Psoas muscle (tissue), 8 donors: ENCODE measurements around the gene KAZN. TPM values are rescaled to one million over a fixed set of nuclear protein-coding genes. Genes with fewer than 3 reads are reported as not detected.

Experiments used
- ATAC-seq, 4 donors: fragments of 200-7000 bp; cut with Tn5 transposase; one replicate each; pipeline ENCODE4 v1.9.1; 2020; ENCODE audit warnings: moderate library complexity in 3 of 4, mild to moderate bottlenecking in 2 of 4
- DNase-seq, 2 donors: peaks; one replicate each; pipeline ENCODE4 v3.0.0-alpha.2; 2020
- H3K27ac ChIP-seq: fragments of 200-600 bp; one replicate; pipeline ENCODE4 v1.8.0; 2022
- H3K27me3 ChIP-seq, 3 donors: fragments of 200-600 bp in 1 of 3; one replicate each; pipeline versions ENCODE4 v1.6.1 to v1.8.0; 2013 to 2022; ENCODE audit warnings: low read length in 2 of 3, mild to moderate bottlenecking in 2 of 3, moderate library complexity in 1 of 3; ENCODE audit not compliant: insufficient read depth in 3 of 3
- H3K36me3 ChIP-seq, 2 donors: fragments of 200-600 bp in 1 of 2; one replicate each; pipeline versions ENCODE4 v1.6.1 to v1.8.0; 2013 to 2022; ENCODE audit warnings: low read depth in 1 of 2, mild to moderate bottlenecking in 1 of 2, moderate library complexity in 1 of 2; ENCODE audit not compliant: insufficient read depth in 1 of 2
- H3K4me1 ChIP-seq: fragments of 200-600 bp; one replicate; pipeline ENCODE4 v1.8.0; 2022
- H3K4me3 ChIP-seq: fragments of 200-600 bp; one replicate; pipeline ENCODE4 v1.8.0; 2022; ENCODE audit warnings: mild to moderate bottlenecking
- H3K9me3 ChIP-seq: fragments of 200-600 bp; one replicate; pipeline ENCODE4 v1.8.0; 2022
- WGBS, 3 donors: extraction: QIAGEN DNeasy Blood & Tissue Kit; methylation state at CpG; one replicate each; pipeline versions ENCODE4 v1.1.6 to v1.1.7; 2013; 5-methylcytosine and 5-hydroxymethylcytosine counted together
- intact Hi-C, 2 donors: fragments of 100-400 bp; cut with DNase I; formaldehyde crosslinking; loops; one replicate each; pipeline versions ENCODE4 v1.11.0 to v1.14.2; 2022
- polyA plus RNA-seq, 3 donors: library from polyadenylated mRNA; stranded (reverse); fragments of 200-250 nt; gene quantifications; one replicate each; pipeline ENCODE4 v1.2.3, GENCODE V29; 2013
- total RNA-seq, 4 donors: library from RNA; stranded (reverse); fragmentation: NEBNext Ultra II Directional in 2 of 4; extraction: Animal tissue kit (Norgen Biotek cat#: 25700) in 2 of 4; gene quantifications; one replicate each; pipeline versions ENCODE4 v1.2.1 to v1.2.4, GENCODE V29; 2021 to 2023
- TF ChIP-seq, protein P1 (sequence below): fragments of 200-600 bp; IDR thresholded peaks from one replicate; pipeline ENCODE4 v1.8.0; 2022; ENCODE audit warnings: antibody characterized with exemption
- donor health status: healthy with polysubstance abuse.
- donor health status: DM: no; HTN: no; CAD: no; lungs with moderate emphysema.
- donor health status: Bipolar disorder and iron deficiency.
- donor health status: healthy.
- donor health status: DM: yes; HTN: yes; CAD: no.
- donor health status: DM: no; HTN: no; CAD: no.
- donor health status: DM: no; HTN: no; CAD: no.
- donor health status: DM: yes; HTN: yes; CAD: no.

Gene KAZN
- total and polyA plus RNA-seq, 7 donors, result 0.23 to 2.3 (median 0.97) TPM

GRCh38 chr1:14822996-14823395, 224.5 kb downstream of the KAZN start:
- intact Hi-C loops, result no loop called here
- no peaks in the 10 kb centered on the region for H3K9me3 ChIP-seq
- ATAC-seq (no peak), DNase-seq (no peak)
- 81 to 86% (median 85%) methylated on average over 14 of the region's 14 CpGs for WGBS, 3 donors
- H3K27me3 ChIP-seq, result peaks cover 0 to 1% (median 0%) of the 10 kb centered on the region in 3 donors
- no peak overlapping the region for H3K27ac ChIP-seq
- H3K36me3 ChIP-seq, result no peaks in the 10 kb centered on the region
- no peaks in the 10 kb centered on the region for H3K4me1 ChIP-seq
- TF ChIP-seq, protein P1, sequence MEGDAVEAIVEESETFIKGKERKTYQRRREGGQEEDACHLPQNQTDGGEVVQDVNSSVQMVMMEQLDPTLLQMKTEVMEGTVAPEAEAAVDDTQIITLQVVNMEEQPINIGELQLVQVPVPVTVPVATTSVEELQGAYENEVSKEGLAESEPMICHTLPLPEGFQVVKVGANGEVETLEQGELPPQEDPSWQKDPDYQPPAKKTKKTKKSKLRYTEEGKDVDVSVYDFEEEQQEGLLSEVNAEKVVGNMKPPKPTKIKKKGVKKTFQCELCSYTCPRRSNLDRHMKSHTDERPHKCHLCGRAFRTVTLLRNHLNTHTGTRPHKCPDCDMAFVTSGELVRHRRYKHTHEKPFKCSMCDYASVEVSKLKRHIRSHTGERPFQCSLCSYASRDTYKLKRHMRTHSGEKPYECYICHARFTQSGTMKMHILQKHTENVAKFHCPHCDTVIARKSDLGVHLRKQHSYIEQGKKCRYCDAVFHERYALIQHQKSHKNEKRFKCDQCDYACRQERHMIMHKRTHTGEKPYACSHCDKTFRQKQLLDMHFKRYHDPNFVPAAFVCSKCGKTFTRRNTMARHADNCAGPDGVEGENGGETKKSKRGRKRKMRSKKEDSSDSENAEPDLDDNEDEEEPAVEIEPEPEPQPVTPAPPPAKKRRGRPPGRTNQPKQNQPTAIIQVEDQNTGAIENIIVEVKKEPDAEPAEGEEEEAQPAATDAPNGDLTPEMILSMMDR, result no peak
- no peak overlapping the region for H3K4me3 ChIP-seq

DNA sequence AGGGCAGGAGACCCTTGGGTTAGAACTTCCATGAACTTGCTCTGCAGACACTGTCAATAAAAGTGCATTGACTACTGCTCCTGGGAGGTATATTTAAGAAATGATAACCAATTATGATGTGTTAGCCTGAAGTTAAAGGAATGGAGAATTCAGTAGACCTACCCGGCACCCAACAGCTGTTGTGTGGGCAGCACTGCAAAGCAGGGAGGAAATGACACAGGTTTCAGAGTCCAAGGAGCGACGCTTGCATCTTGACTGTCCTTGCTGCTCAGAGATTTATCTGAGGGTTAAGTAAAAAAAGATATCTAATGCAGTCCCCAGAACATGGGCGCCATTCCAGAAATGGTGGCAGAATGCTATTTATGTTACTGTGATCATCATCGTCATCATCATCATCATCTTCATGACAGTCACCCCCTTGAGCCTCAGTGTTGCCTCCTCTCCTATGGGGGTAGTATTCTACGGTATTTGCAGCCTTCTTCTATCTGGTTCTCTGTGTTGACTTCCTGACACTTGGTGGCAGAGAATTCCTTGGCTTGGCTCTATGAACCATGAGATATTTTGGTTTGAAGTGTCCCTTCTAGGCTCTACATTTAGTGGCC, 225.9 kb downstream of the KAZN start:
- no peaks in the 10 kb centered on the region for H3K9me3 ChIP-seq
- intact Hi-C loops, result no loop called here
- no peak overlapping the region for H3K4me3 ChIP-seq
- TF ChIP-seq, protein P1, result no peak
- H3K27me3 ChIP-seq, result peaks cover 0 to 1% (median 0%) of the 10 kb centered on the region in 3 donors
- ATAC-seq (no peak), DNase-seq (no peak)
- 67 to 78% (median 74%) methylated on average over 6 of the region's 6 CpGs for WGBS, 3 donors
- no peaks in the 10 kb centered on the region for H3K4me1 ChIP-seq
- no peak overlapping the region for H3K27ac ChIP-seq
- no peaks in the 10 kb centered on the region for H3K36me3 ChIP-seq

GRCh38 chr1:14825396-14825795, 226.9 kb downstream of the KAZN start:
- WGBS, 3 donors, result 92 to 94% (median 92%) methylated on average over 7 of the region's 7 CpGs
- no peak for ATAC-seq

GRCh38 chr1:14826172-14826636, 227.7 kb downstream of the KAZN start:
- WGBS, 3 donors, result 79 to 84% (median 79%) methylated on average over 13 of the region's 13 CpGs
- TF ChIP-seq, protein P1, result no peak
- intact Hi-C loops, result no loop called here

More at GRCh38 chr1:14825396-14825795, 226.9 kb downstream of the KAZN start:
- TF ChIP-seq, protein P1, result no peak
- intact Hi-C loops, result no loop called here
- no peaks in the 10 kb centered on the region for H3K36me3 ChIP-seq
- no peaks in the 10 kb centered on the region for H3K4me1 ChIP-seq
- H3K27ac ChIP-seq, result no peak overlapping the region
- no peak overlapping the region for H3K4me3 ChIP-seq
- peaks cover 0 to 1% (median 0%) of the 10 kb centered on the region in 3 donors for H3K27me3 ChIP-seq
- DNase-seq, result no peak
- no peaks in the 10 kb centered on the region for H3K9me3 ChIP-seq

More at GRCh38 chr1:14826172-14826636, 227.7 kb downstream of the KAZN start:
- ATAC-seq (no peak), DNase-seq (no peak)
- no peaks in the 10 kb centered on the region for H3K4me1 ChIP-seq
- no peaks in the 10 kb centered on the region for H3K9me3 ChIP-seq
- H3K4me3 ChIP-seq, result no peak overlapping the region
- no peaks in the 10 kb centered on the region for H3K36me3 ChIP-seq
- no peak overlapping the region for H3K27ac ChIP-seq
- peaks cover 0 to 1% (median 0%) of the 10 kb centered on the region in 3 donors for H3K27me3 ChIP-seq
